ENCODE measurements around the gene LY6G6D.

GRCh38 chr6:31722173-31722572 lies 7.0 kb downstream of the LY6G6D start:
- TF ChIP-seq EZH2phosphoT487 (IDR thresholded peaks at IDR 0.05; ENCODE audit: low read length) (no peak), EZH2 (optimal IDR thresholded peaks at IDR 0.05; ENCODE audit: low read depth, low read length) (no peak)
- TF ChIP-seq, protein P1, sequence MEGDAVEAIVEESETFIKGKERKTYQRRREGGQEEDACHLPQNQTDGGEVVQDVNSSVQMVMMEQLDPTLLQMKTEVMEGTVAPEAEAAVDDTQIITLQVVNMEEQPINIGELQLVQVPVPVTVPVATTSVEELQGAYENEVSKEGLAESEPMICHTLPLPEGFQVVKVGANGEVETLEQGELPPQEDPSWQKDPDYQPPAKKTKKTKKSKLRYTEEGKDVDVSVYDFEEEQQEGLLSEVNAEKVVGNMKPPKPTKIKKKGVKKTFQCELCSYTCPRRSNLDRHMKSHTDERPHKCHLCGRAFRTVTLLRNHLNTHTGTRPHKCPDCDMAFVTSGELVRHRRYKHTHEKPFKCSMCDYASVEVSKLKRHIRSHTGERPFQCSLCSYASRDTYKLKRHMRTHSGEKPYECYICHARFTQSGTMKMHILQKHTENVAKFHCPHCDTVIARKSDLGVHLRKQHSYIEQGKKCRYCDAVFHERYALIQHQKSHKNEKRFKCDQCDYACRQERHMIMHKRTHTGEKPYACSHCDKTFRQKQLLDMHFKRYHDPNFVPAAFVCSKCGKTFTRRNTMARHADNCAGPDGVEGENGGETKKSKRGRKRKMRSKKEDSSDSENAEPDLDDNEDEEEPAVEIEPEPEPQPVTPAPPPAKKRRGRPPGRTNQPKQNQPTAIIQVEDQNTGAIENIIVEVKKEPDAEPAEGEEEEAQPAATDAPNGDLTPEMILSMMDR (IDR thresholded peaks at IDR 0.05; ENCODE audit: low read length) = no peak
